ENCODE data around the gene OR4D1.

OR4D1 gene

DNA sequence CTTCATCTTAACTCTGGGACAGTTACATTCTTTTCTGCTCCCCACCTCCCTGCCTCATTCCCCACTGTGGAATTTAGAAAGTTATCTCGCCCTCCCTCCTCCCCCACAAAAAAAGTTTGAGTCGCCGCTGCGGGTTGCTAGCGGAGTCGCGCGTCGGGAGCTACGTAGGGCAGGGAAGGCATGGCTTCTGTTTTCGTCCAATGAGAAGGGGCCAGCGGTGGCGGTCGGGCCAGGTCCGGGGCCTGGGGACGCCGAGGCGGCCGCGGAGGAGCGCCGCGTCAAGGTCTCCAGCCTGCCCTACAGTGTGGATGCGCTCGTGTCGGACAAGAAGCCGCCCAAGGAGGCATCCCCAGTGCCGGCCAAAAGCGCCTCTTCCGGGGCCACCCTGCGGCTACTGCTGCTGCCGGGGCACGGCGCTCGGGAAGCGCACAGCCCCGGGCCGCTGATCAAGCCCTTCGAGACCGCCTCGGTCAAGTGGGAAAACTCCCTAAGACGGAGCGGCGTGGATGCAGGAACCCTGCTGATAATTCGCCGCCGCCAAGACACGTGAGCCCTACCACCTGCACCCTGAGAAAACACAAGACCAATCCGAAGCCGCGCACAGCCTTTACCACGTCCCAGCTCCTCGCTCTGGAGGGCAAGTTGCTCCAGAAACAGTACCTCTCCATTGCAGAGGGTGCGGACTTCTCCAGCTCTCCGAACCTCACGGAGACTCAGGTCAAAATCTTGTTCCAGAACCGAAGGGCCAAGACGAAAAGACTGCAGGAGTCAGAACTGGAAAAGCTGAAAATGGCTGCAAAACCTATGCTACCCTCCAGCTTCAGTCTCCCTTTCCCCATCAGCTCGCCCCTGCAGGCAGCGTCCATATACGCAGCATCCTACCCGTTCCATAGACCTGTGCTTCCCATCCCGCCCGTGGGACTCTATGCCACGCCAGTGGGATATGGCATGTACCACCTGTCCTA is 8.9 kb downstream of the OR4D1 start:
- no peak for FAIRE-seq

DNA sequence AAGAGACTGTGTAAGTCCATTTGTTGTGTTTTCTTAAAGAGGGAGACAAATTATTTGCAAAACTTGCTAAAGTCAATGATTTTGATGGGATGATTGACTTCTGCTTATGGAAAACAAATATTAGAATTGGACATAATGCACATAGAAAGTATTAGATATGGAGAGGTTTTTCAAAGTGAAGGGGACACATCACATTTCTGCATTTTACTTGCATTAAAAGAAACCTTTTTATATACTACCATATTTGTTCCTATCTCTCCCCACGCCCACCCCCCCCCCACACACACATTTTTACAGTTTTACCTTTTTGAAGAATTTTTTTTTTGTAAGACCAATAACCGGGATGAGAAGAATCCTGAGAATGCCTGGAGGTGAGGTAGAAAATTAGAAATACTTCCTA is 10.0 kb downstream of the OR4D1 start:
- no peak for FAIRE-seq

DNA sequence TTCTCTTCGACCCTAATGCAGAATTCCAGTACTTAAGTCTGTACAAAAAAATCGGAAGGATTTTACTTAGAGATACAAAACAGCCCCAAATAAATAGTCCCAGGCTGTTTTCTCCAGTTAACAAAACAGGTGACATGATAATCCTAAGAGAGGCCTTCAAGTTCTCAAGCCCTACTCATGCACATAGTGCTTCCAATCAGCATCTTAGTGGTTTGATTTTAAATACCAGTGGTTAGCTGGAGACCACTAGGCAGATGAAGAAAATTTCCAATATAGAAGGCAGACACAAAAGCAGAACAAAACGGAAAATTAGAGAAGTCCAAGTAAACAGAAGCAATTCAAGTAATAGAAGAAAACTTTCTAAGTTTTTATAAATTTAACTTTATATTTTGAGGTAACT is 13.4 kb downstream of the OR4D1 start:
- FAIRE-seq, result no peak

DNA sequence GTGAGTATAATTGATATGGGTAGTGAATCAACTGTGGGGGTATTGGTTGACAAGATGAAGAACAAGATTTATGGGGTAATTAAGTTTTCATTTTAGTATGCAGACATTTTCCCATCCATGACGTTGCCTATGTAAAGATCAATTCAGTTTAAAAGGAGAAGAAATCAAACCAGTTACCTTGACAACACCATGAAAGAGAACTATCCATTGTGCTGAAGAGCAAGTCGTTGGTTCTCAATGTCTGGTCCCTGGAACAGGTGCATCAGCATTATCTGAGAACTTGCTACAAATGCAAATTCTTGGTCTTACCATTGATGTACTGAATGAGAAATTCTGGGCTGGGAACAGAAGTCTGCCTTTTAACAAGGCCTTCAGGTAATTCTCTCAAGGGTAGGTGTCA is 17.8 kb downstream of the OR4D1 start:
- no peak for FAIRE-seq

DNA sequence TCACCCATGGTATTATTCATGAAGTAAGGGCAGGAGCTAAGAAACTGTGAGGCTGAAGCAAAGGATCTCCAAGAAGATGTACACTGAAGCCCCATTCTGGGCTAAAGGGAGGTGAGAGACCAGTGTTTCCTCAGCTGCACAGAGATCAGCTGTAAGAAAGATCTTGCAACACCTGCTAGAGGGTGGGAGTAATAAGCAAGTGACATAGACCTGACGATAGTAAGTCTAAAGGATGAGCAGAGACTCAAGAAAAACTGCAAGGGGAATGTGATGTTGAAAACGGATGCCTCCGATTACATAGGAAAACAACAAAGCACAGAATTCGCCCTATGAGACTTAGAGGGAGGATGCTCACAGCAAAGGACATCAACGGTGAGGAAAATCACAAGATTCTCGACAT is 18.5 kb downstream of the OR4D1 start, which contains the start of gene OR4D2:
TSS of gene OR4D2 (plus strand) at position 301 of the 400 bp plus-strand sequence. CDS start 2,674 bp downstream, outside the sequence.
- no peak for FAIRE-seq

DNA sequence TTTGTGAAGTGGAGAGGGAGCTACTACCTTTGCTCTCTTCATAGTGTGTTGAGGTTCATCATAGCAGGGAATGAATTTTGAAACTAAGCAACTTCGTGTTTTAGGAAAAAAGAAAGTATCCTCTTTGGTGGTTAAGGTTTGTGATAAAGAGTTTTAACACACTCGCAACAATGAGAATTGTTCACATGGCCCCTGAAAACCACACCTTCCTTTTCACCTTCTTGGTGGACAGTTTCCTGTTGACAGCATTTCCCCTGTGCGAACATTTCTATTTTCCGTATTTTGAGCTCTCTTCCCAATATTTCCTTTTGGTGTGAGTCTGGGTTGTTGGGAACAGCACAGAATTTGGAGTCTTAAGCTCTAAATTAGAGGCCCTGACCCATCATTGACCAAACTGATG is 22.4 kb downstream of the OR4D1 start:
- FAIRE-seq, result no peak

DNA sequence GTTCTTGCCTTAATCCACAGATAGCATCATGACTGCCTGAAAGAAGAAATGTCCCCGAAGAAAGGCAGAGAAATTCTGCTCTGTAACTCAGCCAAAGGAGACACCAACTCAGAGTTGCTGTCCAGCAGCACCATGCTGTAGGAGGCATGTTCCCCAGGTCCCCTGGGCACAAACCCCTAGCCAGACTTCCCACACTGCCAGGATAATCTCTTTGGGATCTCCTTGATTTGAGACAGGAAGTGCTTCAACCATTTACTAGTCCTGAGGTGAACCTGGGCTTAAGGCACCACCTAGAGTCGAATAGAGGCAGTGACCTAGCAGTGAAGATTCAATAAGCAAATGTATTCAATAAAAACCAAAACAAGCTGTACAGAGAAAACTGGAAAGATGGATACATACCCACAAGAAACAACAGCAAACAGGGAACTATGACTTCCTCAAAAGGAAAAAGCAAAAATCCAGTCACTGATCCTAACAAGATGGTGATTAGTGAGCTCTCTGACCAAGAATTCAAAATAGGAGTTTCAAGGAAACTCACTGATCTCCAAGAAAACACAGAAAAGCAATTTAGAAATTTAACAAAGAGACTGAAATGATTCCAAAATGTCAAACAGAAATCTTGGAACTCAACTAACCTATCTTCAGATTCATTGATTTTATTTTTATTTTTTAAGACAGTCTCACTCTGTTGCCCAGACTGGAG is 24.3 kb downstream of the OR4D1 start:
- no peak for FAIRE-seq

DNA sequence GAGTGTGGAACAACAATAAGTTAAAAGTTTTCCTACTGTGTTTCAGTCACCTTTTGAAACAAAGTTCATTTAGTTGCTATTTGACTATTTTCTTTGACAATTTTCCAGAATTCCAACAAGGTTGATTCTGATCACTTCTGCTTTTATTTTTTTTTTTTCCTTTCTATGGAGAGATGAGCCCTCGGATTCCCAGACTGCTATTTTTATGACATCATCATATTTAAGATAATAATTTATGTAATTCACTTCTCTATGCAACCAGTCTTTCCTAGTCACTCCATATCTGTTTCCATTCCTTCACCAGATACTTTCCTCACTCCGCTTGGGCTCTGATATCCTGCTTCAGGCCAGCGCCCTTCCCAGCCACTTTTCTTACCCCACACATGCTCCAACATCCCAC is 26.7 kb downstream of the OR4D1 start:
- no peak for FAIRE-seq

DNA sequence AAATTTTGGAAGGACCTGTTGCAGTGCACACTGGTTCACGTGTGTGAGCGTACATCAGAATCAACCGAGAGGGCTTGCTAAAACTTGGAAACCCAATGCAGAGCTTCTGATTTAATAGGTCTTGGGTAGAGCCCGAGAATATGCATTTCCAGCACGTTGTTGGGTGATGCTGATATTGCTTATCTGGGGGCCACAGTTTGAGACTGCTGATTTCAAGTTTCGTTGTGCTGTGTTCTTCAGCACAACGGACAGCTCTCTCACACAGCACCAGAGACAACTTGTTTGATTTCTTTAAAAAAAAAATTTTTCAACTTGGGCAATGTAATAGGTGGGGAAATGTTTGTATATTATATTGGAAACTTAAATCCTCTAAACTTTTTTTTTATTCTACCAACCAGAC is 28.0 kb downstream of the OR4D1 start:
- no peak for FAIRE-seq

DNA sequence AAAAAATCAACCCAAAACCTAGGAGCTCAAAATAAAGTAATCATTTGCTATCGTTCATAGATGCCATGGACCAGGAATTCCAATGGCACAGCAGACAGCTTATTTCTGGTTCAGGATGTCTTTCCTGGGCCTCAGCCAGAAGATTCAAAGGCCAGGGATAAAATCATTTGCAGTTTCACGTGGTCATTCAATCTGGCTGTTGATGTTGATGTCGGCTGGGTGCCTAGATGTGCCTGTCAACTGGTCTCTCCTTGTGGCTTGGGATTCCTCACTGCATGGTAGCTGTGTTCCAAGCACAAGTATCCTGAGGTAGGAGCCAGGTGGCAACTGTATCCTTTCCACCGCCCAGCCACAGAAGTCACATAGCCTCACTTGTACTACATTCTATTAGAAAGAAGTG is 33.6 kb downstream of the OR4D1 start:
- FAIRE-seq, result no peak

DNA sequence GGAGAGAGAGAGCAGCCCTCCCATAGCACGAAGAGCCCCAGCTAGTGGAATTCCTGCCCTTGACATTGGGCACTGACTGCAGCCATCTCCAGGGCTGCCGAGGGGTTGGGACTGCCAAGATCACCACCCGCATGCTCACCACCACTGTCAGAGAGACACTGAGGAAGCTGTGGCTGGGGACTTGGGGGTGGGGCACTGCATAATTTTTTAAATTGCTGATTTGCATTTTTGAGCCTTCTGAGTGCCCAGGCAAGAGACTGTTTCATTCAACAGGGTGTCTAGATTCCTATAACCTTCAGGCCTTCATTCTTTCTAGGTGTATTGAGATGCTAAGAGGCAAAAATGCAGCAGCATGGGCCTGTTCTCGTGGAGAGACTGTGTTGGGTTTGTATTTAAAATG is 35.3 kb downstream of the OR4D1 start:
- FAIRE-seq, result no peak

DNA sequence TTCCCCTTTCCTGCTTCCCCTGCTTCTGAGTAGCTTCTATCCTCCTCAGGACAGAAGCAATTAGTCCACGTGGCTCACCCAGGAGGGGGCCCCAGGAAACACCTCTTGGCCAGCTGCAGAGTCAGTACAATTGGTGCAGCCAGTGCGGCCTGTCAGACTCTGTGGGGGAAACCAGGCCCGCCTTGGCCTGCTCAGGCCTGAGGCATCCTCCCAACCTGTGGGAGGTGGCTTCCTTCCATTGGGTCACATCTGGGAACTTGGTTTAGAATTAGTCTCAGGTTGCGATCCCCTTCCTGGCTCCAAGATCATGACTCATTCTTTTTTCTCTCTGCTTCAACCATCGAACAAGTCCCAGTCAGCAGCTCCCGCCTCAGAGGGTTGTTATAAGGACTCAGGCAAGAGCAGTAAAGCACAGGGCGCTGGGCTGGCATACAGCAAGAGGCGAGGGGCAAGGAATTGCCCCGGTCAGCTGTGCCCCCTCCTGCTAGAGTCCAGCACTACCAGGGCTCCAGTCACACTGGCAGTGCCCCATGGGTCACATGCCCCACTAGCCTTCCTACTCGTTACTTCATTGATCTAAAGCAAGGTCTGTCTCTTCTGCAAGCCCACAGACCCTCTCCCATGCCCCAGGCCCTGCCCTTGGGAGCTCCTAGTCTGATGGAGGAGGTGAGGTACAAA is 36.3 kb downstream of the OR4D1 start:
- no peak for FAIRE-seq

DNA sequence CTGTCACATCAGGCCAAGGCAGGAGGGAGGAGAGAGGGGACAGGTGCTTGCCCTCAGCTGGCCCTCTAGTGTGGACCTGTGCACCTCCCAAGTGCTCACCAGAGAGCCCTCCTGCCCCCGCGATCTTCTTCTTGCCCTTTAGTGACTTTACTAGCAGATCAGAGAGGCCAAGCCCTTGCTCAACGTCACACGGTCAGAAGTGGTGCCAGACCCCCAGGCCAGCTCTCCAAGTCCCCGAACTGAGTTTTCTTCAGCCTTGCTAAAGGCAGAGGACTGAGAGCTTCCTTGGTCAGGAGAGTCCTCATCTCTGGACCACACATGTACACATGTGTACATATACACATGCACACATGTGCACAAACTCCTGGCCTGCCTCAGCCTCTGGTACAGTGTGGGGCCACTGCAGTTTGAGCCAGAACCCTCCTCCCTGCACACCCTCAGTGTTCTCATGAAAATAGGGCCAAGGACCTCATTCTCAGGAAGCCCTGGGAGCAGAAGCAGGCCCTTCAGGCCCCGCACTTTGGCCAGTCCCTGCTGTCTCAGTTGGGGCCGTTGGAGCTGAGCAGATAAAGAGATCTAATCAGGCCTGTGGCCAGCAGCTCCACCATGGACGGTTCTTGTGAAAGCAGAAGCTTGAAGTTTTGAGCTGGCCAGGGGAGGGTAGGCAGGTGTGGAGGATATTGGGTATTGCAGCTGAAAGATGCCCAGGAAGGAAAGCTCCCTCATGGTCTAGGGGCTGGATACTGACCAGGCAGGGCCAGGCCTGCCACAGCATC is 37.0 kb downstream of the OR4D1 start:
- no peak for FAIRE-seq

DNA sequence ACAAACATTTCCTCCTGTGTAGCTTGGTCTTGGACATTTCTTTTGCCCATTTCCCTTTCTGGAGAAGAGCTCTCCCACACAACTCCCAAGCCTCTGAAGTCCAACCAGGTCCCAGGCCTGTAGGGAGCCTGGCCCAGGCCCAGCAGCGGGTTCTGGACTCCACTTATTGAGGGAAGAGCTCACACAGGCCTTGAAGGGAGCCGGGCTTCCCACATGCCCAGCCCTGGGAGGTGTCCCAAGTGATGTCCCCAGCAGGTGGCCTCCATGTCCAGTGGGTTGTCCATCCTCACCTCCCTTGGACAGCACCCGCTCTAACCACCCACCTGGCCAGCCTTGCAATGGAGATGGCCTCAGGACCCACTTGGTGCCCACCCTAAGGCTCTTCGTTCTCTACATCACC is 38.4 kb downstream of the OR4D1 start:
- FAIRE-seq, result no peak

DNA sequence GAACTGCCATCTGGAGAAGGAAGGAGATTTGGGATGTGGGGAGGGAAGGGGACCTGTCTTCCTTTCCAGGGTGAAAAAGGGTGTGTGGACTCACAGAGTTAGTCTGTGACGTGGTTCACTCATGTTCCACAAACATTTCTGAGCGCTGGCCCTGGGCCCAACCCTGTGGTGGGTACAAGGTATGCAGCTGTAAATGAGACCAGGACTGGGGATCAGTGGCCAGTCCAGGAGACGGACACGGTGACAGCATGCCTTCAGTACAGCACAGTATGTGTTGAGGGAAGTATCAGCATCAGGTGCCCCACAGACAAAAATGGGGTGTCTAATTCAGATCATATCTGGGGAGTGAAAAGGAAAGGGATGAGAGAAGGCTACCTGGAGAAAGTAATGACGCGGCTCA is 38.9 kb downstream of the OR4D1 start:
- no peak for FAIRE-seq

DNA sequence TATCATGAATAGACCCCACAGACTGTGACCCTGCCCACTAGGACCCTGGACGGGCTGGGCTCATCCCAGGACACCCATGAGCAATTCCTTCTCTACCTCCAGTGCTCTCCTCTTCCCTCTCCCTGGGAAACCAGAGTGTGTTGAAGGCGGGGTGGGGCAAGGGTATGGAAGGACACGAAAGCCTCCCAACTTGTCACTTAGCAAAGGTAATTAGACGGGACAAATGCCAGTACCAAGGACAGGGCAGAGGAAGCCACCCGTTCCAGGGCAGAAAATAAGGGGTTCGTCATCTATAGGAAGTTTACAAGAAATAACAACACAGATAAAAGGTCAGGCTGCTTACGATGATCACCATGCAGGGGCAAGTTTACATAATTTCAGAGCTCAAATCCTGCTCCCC is 39.5 kb downstream of the OR4D1 start:
- FAIRE-seq, result no peak

DNA sequence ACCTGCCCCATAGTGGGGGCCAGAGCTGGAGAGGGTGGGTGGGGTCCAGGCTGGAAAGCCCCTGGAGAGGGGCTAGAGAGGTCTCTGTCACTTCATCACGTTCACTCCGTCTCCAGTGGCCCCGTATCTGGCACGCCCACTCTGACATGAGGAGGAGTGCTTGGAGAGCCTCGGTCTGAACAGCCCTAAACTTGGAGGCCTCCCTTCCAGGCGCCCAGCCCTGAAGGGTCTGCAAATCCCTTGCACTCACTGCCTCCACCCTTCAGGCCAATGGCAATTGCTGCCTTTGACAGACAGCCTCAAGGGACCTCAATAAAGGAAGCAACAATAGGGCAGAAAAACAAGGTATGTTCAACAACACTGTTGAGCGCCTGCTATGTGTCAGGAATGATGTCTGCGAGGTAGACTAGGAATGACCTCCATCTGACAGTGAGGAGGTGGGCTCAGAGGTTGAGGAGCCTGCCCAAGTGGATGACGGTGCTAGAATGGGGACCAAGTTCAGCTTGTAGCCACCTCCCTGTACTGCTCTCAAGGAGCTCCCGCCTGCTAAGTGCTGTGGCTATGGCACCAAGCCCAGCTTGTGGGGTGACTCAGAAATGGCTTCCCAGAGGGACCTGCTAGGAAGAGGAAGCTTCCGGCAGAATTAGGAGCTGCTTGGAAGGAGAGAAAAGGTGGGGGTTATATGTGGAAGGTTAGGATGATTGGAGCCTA is 41.4 kb downstream of the OR4D1 start:
- no peak for FAIRE-seq

DNA sequence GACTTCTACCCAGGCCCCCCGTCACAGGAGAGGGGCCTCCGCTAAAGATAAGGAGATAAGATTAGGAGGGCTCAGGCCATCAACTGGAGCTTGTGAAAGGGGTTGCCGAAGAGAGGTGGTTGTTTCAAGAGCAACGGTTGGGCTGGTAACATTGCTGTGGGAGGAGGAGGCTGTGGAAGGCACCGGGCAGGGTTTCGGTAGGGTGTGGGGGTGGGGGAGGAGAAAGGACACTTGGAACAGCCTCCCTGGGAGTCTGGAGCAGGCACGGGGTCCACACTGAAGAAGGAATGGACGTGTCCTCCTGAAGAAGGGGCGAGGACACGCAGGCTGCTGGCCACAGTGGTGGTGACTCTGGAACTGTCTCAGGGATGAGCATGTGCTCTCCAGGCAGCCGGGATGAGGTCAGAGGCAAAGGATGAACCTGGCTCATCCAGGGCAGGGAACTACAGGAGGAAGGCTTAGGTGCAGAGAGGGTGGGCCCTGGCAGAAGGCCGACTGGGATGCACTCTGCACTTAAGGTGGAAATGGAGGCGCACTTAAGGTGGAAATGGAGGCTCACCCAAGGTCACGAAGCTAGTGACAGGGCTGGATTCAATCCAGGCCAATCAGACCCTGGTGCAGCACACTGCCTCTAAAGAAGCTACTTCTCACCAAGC is 43.2 kb downstream of the OR4D1 start:
- FAIRE-seq, result no peak

DNA sequence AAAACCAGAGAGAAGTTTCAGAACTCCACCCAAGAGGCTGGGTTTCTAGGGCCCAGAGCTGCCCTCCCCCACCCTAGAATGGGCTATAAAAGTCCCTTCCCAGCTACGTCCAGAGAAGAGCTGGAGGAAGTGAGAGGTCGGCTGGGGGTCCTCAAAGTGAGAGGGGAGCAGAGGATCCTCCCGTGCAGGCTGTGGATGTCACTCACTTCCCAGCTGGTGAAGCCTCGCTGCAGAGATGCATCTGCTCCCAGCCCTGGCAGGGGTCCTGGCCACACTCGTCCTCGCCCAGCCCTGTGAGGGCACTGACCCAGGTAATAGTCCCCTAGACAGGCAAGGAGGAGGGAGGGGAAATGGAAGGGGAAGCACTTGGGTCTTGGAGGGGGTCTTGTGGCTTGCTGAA is 44.4 kb downstream of the OR4D1 start, which contains the start of gene EPX:
TSS of gene EPX (plus strand) at position 115 of the 400 bp plus-strand sequence. CDS start at position 236, 121 bp downstream.
- no peak for FAIRE-seq

DNA sequence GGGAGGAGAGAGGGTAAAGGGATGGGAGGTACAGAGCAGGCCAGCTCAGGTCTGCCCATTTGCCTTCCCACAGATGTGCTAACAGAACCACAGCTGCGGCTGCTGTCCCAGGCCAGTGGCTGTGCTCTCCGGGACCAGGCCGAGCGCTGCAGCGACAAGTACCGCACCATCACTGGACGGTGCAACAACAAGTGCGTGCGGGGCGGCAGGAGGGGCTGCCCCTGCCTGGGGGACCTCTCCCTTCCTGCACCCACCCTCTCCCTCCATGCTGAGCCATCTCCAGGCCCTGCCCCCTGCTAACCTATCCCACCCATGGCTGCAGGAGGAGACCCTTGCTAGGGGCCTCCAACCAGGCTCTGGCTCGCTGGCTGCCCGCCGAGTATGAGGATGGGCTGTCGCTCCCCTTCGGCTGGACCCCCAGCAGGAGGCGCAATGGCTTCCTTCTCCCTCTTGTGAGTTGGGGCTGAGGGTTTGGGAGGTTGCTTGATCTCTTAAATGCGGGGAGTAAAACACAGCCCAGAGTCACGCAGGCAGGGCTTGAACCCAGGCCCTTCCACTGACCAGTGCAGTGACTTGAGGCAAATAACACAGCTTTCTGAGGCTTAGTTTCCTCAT is 45.6 kb downstream of the OR4D1 start:
- FAIRE-seq, result no peak

All from islet of Langerhans (tissue), 1 donor.